Small intestine (tissue), 7 donors: Measurements from ENCODE around the gene TMEM212. TPM values are rescaled to one million over a fixed set of nuclear protein-coding genes. Genes with fewer than 3 reads are reported as not detected.

Experiments
- DNase-seq, 2 donors: peaks; one replicate each; pipeline versions ENCODE4 v3.0.0 to v3.0.0-alpha.2; 2013
- FAIRE-seq: peaks from 2 replicates; lab custom pipeline; 2012; peaks lifted over from hg19 to GRCh38; lab: Jason Lieb, UNC
- H3K27ac ChIP-seq, 3 donors: one replicate each; pipeline ENCODE4 v1.5.1; 2013; ENCODE audit warnings: low read length in 2 of 3, mild to moderate bottlenecking in 2 of 3, control low read depth in 1 of 3, inconsistent platforms in 1 of 3, low read depth in 1 of 3, moderate library complexity in 1 of 3
- H3K27me3 ChIP-seq, 3 donors: one replicate each; pipeline ENCODE4 v1.6.1; 2013; ENCODE audit warnings: low read length in 3 of 3, inconsistent platforms in 1 of 3; ENCODE audit not compliant: control insufficient read depth in 3 of 3, insufficient read depth in 3 of 3
- H3K36me3 ChIP-seq, 3 donors: one replicate each; pipeline ENCODE4 v1.6.1; 2013; ENCODE audit warnings: low read length in 3 of 3, inconsistent platforms in 1 of 3, low read depth in 1 of 3, mild to moderate bottlenecking in 1 of 3, moderate library complexity in 1 of 3; ENCODE audit not compliant: control insufficient read depth in 3 of 3, insufficient read depth in 2 of 3
- H3K4me1 ChIP-seq, 3 donors: one replicate each; pipeline ENCODE4 v1.6.1; 2013; ENCODE audit warnings: low read length in 2 of 3, inconsistent platforms in 1 of 3, low read depth in 1 of 3, mild to moderate bottlenecking in 1 of 3, moderate library complexity in 1 of 3; ENCODE audit not compliant: control insufficient read depth in 3 of 3, insufficient read depth in 2 of 3
- H3K4me3 ChIP-seq, 3 donors: one replicate each; pipeline ENCODE4 v1.5.1; 2013; ENCODE audit warnings: low read length in 3 of 3, control low read depth in 1 of 3, inconsistent platforms in 1 of 3, low read depth in 1 of 3, mild to moderate bottlenecking in 1 of 3, moderate library complexity in 1 of 3
- H3K9me3 ChIP-seq, 2 donors: one replicate each; pipeline ENCODE4 v1.6.1; 2013; ENCODE audit warnings: low read depth in 1 of 2, low read length in 1 of 2; ENCODE audit not compliant: control insufficient read depth in 2 of 2, insufficient read depth in 1 of 2
- WGBS, 3 donors: extraction: QIAGEN DNeasy Blood & Tissue Kit; methylation state at CpG; one replicate each; pipeline ENCODE4 v1.1.7; 2013; 5-methylcytosine and 5-hydroxymethylcytosine counted together
- polyA plus RNA-seq, 4 donors: library from polyadenylated mRNA; stranded (reverse) in 3 of 4; unstranded in 1 of 4; fragments of 200-250 nt in 3 of 4; fragments of 120-200 nt in 1 of 4; gene quantifications; one replicate each; pipeline versions ENCODE4 v1.2.1 to v1.2.3, GENCODE V29; 2013
- donor health status: healthy with polysubstance abuse.
- donor health status: control.
- donor health status: control.
- donor health status: Bipolar disorder and iron deficiency.
- donor health status: healthy.

TMEM212 gene
- polyA plus RNA-seq, 4 donors: not detected

DNA sequence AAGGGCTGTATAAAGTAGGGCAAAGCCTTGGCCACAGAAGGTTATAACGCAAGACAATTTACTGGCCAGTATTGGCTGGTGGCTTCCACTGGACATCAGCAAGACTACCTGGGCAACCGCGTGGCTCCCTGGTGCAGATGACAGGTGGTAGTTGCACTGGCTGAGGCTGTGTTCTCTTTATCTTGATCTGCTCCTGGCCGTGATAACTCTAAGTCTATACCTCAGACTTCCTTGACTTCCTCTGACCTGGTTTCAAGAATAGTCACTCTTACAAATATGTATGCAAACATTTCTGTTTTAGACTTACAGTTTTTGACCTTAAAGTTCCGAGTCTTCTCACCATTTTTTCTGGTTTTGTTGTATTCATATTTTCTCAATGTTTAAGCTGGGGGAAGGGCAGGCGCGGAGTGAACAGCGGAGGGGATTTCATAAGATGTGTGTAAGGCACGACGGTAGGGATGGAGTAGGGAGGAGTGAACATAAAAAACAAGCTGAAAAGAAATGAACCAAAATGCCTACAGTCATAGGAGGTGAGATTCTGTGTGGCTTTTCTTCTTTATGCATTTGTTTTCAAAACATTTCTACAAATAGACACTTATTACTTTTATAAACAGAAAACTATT, 15.2 kb upstream of the TMEM212 start:
- FAIRE-seq (no peak), DNase-seq (no peak)
- H3K27ac ChIP-seq: no peak overlapping the region
- H3K9me3 ChIP-seq: no peaks in the 10 kb centered on the region
- 70 to 72% (median 72%) methylated on average over 10 of the region's 10 CpGs for WGBS, 3 donors
- H3K4me1 ChIP-seq: peaks cover 0 to 7% (median 5%) of the 10 kb centered on the region in 3 donors
- H3K36me3 ChIP-seq: no peaks in the 10 kb centered on the region
- H3K4me3 ChIP-seq: no peak overlapping the region
- no peaks in the 10 kb centered on the region for H3K27me3 ChIP-seq

DNA sequence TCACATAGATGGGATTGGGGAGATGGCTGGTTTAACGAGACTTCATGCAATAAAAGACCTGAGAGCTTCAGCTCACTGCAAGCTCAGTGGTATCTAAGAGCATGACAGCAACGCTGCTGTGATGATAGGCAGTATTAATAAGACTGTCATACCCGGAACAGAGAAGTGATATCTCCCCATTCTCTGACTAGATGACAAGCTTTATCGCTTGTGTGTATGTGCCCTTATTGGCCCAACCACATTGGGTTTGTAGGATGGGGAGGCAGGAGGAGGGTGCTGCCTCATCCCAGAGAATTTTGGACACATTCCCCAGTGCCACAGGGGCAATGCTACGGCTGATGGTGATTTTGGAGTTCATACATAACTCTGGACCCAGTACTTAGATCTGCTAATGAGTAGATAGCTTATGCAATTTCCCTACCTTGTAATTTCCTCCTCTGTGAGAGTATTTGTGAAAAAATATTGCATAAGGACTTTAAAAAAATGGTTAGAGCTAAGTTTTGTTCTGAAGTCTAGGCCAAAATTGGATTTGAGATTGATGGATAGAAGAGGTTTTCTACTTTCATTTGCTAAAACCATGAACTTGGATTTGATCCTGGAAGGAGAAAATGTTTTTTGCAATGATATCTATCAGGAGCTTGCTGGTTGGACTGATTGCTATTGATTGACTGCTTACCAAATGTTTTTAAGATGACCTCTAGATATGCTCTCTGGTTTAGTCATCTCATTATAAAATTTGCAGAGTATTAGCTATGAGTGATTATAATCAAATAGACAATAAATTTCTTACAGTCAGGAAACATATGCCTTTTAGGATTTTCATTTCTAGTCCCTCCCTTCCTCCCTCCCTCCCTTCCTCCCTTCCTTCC, 14.0 kb upstream of the TMEM212 start:
- DNase-seq: no peak
- H3K4me3 ChIP-seq: no peak overlapping the region
- H3K36me3 ChIP-seq: no peaks in the 10 kb centered on the region
- H3K9me3 ChIP-seq: no peaks in the 10 kb centered on the region
- H3K27ac ChIP-seq: no peak overlapping the region
- FAIRE-seq: no peak
- peaks cover 0 to 10% (median 5%) of the 10 kb centered on the region in 3 donors for H3K4me1 ChIP-seq
- no peaks in the 10 kb centered on the region for H3K27me3 ChIP-seq
- 79 to 80% (median 80%) methylated on average over 5 of the region's 5 CpGs for WGBS, 3 donors

DNA sequence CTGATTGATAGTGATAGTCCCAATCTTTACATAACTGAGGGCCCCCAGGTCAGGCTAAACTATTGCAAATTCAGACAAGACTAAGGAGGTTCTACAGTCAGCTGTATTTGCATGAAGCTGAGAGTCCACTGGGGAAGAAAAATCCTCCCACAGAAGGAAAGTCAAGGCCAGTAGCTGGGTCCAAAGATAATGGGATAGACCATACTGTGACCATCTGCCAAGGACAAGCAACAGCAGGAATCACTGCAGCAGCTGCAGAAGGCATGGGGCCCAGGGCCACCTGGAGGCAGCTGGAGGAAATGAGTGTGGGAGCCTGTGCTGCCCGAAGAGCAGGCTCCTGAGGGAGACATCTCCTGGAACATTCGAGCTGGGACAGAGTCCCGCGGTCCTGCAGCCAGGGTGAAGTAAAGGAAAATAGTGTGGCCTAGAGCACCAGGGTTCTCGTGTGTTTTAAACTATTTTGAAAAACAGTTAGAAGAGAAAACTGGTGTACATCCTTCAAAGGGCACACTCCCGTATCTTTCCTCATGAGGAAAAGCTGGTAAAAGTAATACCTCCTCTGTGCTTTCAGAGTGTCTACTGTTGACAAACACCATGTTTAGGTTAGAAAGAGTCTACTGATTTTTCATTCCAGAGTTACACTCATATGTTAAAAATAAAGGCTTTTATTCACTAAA, 13.2 kb upstream of the TMEM212 start:
- H3K27me3 ChIP-seq: no peaks in the 10 kb centered on the region
- peak; percentile 79 to 82 for DNase-seq
- H3K4me3 ChIP-seq: no peak overlapping the region
- no peaks in the 10 kb centered on the region for H3K9me3 ChIP-seq
- WGBS, 3 donors: 8 to 20% (median 14%) methylated on average over 6 of the region's 6 CpGs
- H3K27ac ChIP-seq: peak overlapping the region in 2 of 3 donors; percentile 22 to 32
- H3K4me1 ChIP-seq: peaks cover 0 to 10% (median 5%) of the 10 kb centered on the region in 3 donors
- FAIRE-seq: no peak
- H3K36me3 ChIP-seq: no peaks in the 10 kb centered on the region

DNA sequence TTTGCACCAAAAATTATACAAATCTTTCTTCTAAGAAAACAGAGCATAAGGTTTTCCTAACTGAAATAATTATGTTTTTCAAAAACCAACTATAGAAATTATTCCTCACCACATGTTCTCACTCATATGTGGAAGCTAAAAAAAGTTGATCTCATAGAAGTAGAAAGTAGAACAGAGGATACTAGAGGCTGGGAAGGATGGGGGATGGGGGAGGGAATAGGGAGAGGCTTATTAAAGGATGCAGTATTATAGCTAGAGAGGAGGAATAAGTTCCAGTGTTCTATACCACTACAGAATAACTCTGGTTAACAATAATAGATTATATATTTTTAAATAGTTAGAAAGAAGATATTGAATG, 12.7 kb upstream of the TMEM212 start:
- Histone ChIP-seq H3K4me1 (peaks cover 0 to 10% (median 5%) of the 10 kb centered on the region in 3 donors), H3K36me3 (no peaks in the 10 kb centered on the region), H3K9me3 (no peaks in the 10 kb centered on the region), H3K27me3 (no peaks in the 10 kb centered on the region), H3K4me3 (no peak overlapping the region), H3K27ac (peak overlapping the region in 1 of 3 donors; percentile 22)
- FAIRE-seq (no peak), DNase-seq (no peak)

- H3K4me3 ChIP-seq: no peak overlapping the region
- H3K27ac ChIP-seq: no peak overlapping the region
- WGBS, 3 donors: 81 to 87% (median 82%) methylated on average over 3 of the region's 3 CpGs
- no peak for DNase-seq
- no peaks in the 10 kb centered on the region for H3K36me3 ChIP-seq
- H3K27me3 ChIP-seq: no peaks in the 10 kb centered on the region
- no peaks in the 10 kb centered on the region for H3K9me3 ChIP-seq
- FAIRE-seq: no peak
- H3K4me1 ChIP-seq: peaks cover 0 to 10% (median 5%) of the 10 kb centered on the region in 3 donors
Observed at GRCh38 chr3:171831936-171832335, 11.2 kb upstream of the TMEM212 start.

GRCh38 chr3:171832989-171833388, 10.2 kb upstream of the TMEM212 start:
- H3K36me3 ChIP-seq: no peaks in the 10 kb centered on the region
- H3K4me1 ChIP-seq: peaks cover 0 to 10% (median 5%) of the 10 kb centered on the region in 3 donors
- 73 to 88% (median 83%) methylated on average over 5 of the region's 5 CpGs for WGBS, 3 donors
- no peaks in the 10 kb centered on the region for H3K9me3 ChIP-seq
- H3K27me3 ChIP-seq: no peaks in the 10 kb centered on the region
- no peak overlapping the region for H3K27ac ChIP-seq
- no peak for FAIRE-seq
- DNase-seq: no peak
- H3K4me3 ChIP-seq: no peak overlapping the region

DNA sequence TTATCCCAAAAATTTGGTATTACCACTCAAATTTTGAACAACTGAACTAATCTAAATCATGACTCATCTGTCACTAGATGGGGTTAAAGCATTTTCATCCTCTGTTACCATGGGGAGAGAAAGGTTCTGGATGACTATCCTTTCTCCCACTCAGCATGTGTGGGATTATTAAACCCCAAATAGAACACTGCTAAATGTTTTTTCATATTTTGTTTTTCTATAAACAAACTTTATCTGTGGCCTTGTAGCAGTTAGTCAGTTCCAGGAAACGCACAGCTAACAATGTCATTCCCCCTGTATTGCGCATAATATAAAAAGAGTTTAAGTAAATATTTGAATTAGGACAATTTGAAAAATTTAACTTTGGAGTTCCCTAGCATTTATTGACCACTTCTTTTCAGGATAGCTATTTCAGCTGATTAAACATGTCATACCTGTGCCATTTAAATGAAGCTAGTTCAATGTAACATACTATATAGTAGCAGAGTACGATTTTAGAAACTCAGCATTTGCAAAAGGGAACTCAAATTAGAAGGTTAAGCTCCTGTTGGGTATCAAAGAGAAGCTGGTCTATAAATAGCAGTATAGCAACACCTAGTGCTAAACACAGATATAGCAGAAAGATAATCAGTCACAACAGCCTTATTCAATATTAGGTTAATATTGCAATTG, 9.2 kb upstream of the TMEM212 start:
- H3K27ac ChIP-seq: peak overlapping the region in 2 of 3 donors; percentile 34 to 45
- H3K27me3 ChIP-seq: no peaks in the 10 kb centered on the region
- no peak overlapping the region for H3K4me3 ChIP-seq
- FAIRE-seq (no peak), DNase-seq (peak; percentile 26 to 27)
- peaks cover 0 to 10% (median 5%) of the 10 kb centered on the region in 3 donors for H3K4me1 ChIP-seq
- H3K9me3 ChIP-seq: no peaks in the 10 kb centered on the region
- H3K36me3 ChIP-seq: no peaks in the 10 kb centered on the region
- 23 to 36% (median 34%) methylated on average over 3 of the region's 3 CpGs for WGBS, 3 donors

DNA sequence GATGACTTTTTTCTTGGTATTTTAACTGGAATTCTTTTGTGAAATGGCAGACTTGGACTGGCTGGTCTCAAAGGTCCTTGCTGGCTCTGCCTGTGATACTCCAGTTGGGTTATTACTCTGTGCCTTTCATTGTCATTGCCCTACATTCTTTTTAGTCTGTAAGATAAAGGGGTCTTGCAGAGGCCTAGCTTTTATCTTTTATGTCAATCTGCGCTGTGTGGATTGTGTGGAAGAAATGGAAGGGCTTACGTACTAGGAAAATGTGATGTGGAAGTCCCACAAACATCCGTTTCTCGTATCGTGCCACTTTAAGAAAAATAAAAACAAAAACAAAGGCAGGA, 8.7 kb upstream of the TMEM212 start:
- H3K27me3 ChIP-seq: no peaks in the 10 kb centered on the region
- H3K4me3 ChIP-seq: no peak overlapping the region
- peak overlapping the region in 1 of 3 donors; percentile 45 for H3K27ac ChIP-seq
- H3K9me3 ChIP-seq: no peaks in the 10 kb centered on the region
- no peak for FAIRE-seq
- no peak for DNase-seq
- 75 to 93% (median 79%) methylated on average over 5 of the region's 5 CpGs for WGBS, 3 donors
- peaks cover 0 to 10% (median 6%) of the 10 kb centered on the region in 3 donors for H3K4me1 ChIP-seq
- H3K36me3 ChIP-seq: no peaks in the 10 kb centered on the region
